NOMO-1 treated with dmso at 0.1 percent for 144 hours (cell line): ENCODE data around the gene PEBP1.

ENCODE experiments used
- DNase-seq: peaks from one replicate; lab custom pipeline; 2025; ENCODE audit not compliant: unreplicated experiment; lab: John Stamatoyannopoulos, UW

Gene PEBP1

DNA sequence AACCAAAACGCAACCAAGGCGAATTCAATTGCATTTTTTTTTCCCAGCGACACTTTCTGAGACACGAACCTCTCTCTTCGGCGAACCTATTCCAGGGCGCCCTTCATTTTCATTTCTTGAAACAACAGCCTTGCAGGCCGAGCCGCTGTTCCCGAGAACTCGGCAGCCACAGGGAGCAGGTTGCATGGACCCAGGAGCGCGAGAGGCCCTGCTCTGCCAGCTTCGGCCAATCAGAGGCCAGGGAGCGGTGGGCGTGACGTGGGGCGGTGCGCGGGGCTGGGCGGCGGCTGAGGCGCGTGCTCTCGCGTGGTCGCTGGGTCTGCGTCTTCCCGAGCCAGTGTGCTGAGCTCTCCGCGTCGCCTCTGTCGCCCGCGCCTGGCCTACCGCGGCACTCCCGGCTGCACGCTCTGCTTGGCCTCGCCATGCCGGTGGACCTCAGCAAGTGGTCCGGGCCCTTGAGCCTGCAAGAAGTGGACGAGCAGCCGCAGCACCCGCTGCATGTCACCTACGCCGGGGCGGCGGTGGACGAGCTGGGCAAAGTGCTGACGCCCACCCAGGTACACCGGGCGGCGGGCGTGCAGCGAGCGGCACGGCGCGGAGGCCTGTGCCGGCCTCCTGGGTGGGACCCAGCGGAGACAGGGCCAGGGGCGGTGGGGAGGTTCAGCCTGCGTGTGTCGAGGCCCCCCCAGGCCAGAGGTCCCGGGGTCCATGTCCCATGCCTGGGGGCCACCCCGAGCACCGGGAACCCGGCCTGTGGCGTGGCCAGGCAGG, at the start of gene PEBP1:
Gene PEBP1 (plus strand): TSS at position 337 of the 771 bp plus-strand sequence. CDS start 86 bp downstream, at position 423.
- peak; percentile 96 for DNase-seq

DNA sequence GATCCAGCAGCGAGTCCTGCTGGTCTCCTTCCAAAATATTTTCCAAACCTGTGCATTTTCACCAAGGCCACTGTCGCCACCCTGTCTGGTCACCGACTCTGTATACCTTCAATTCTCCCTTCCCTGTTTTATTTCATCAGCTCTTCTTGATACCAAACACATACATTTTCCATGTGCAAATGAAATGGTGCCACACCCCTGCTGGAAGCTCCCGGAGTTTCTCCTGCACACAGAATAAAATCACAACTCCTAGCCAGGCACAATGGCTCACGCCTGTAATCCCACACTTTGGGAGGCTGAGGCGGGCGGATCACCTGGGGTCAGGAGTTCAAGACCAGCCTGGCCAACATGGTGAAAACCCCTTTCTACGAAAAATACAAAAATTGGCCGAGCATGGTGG, 46.1 kb upstream of the PEBP1 start:
- no peak for DNase-seq

- no peak for DNase-seq
These were observed 41.9 kb upstream of the PEBP1 start for GRCh38 chr12:118094039-118094438.

GRCh38 chr12:118098401-118098800, 37.5 kb upstream of the PEBP1 start:
- DNase-seq: no peak

DNA sequence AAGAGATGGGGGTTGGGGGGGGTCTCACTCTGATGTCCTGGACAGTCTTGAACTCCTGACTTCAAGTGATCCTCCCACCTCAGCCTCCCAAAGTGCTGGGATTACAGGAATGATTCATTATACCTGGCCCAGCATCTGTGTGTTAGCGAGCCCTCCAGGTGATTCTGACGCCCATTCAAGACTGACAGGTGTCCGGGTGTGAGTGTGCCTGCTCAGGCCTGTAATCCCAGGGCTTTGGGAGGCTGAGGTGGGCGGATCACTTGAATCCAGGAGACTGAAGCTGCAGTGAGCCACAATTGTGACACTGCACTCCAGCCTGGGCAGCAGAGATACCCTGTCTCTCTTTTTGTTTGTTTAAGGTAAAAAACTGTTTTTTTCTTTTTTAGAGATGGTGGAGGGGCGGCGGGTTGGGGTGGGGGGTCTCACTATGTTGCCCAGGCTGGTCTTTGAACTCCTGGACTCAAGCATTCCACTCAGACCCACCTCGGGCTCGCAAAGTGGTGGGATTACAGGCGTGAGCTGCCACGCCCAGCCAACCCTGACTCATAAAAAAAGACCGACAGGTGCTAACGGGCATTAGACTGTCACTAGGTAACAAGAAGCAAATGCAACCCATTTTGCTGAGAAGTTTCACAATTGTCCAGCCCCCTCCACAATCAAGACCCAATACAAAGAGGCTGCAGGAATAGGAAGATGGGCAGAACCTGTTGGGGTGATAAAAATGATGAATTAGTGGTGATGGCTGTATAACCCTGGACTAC, 36.8 kb upstream of the PEBP1 start:
- DNase-seq: no peak

GRCh38 chr12:118101051-118101450, 34.9 kb upstream of the PEBP1 start:
- no peak for DNase-seq

DNA sequence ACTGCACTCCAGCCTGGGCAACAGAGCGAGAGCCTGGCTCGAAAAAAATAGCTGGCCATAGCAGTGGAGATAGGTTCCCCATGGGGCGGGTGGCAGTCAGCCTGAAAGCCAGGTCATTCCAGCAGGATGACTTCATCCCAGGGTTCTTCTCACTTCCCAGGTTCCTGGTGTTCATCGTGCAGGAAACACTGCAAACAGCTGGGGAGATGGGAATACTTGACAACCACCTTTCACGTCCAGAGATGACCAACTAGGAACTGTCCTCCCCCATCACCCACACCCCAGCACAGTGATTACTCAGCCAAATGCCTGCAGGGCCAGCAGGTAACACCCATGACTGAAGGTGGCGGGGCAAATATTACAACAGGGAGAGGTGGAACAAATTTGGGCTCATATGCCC, 33.9 kb upstream of the PEBP1 start:
- DNase-seq: no peak

- no peak for DNase-seq
These were observed 33.3 kb upstream of the PEBP1 start for GRCh38 chr12:118102609-118103008.

DNA sequence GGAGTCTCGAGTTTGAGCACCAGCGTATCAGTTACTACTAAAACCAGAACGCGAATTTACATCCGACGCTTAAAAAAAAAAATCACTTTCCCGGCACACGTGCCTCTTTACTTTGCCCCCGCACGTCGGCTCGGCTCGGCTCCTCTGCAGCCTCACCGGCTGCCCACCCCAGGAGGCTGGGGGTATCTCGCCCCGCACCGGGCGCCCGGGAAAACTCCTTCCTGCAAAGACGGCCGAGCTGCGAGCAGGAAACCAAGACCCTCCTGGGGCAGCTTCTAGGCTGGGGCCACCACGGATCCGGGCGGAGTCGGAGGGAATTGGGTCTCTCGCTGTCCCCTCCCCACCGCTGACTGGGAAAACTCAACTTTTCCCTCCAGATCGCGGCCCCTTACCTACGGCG, 32.7 kb upstream of the PEBP1 start:
- DNase-seq: no peak

DNA sequence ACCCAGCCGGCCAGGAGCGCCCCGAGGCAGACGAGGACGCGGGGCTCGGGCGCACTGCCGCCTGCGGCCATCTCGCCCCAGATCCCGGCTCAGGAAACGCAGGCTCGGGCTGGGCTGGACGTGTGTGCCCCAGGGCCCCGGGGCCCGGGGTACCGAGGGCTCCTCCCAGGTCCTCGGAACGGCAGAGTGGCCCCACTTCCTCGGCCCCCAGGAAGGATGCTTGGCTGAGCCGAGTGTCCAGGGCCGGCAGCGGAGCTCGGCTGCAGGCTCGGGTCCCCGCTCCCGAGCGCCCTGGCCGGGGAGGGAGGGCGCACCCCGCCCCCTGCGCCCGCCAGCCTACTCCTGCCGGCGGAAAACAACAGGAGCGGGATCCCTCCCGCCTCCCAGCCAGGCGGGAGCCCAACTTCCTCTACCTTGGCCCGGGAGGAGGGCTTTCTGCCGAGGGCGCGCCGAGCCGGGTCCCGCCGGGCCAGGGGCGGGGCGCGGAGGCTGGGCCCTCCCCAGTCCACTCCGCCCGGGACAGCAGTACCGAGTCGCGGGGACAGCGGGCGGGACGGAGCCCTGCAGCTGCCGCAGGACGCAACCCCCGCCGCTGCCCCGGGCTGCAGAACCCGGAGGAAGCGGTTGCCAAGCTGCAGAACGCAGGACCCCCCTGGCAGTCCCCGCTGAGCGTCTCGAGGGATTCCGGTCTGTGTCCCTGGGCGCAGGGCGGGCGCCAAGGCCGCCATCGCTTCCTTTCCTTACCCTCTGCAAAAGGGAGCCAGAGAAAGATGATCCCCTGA, 32.1 kb upstream of the PEBP1 start, which contains the start of gene VSIG10:
Gene VSIG10 (minus strand): TSS at position 411 of the 782 bp plus-strand sequence. CDS start 340 bp downstream, at position 71.
- DNase-seq: peak; percentile 6

DNA sequence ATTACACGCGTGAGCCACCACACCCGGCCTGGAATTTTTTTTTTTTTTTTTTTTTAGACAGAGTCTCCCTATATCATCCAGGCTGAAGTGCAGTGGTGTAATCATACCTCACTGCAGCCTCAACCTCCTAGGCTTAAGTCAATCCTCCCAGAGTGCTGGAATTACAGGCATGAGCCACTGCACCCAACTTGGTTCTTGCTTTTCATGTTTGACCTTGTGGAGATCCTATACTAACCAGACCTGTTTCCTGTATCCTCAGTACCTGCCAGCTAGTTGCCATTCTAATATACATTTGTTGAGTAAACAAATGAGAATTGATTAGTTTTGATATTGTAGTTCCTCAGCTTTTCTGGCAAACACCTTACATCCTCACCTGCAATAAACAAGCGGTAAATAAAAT, 28.9 kb upstream of the PEBP1 start:
- DNase-seq: no peak

- DNase-seq: no peak
These were observed 28.2 kb upstream of the PEBP1 start for GRCh38 chr12:118107694-118108093.

DNA sequence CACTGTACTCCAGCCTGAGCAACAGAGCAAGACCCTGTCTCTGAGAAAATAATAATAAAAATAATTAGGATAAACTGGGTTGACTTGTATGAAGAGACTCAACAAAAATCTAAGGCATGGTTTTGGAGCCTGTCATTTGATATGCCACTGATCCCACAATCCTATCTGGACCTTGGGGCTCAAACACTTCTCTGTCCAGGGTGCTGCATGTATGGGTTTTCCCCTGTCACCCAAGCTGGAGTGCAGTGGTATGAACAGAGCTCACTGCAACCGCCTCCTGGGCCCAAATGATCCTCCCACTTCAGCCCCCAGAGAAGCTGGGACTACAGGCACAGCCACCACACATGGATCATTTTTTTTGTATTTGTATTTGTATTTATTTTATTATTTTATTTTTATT, 26.8 kb upstream of the PEBP1 start:
- no peak for DNase-seq

- no peak for DNase-seq
These were observed 16.5 kb upstream of the PEBP1 start for GRCh38 chr12:118119449-118119879.

DNA sequence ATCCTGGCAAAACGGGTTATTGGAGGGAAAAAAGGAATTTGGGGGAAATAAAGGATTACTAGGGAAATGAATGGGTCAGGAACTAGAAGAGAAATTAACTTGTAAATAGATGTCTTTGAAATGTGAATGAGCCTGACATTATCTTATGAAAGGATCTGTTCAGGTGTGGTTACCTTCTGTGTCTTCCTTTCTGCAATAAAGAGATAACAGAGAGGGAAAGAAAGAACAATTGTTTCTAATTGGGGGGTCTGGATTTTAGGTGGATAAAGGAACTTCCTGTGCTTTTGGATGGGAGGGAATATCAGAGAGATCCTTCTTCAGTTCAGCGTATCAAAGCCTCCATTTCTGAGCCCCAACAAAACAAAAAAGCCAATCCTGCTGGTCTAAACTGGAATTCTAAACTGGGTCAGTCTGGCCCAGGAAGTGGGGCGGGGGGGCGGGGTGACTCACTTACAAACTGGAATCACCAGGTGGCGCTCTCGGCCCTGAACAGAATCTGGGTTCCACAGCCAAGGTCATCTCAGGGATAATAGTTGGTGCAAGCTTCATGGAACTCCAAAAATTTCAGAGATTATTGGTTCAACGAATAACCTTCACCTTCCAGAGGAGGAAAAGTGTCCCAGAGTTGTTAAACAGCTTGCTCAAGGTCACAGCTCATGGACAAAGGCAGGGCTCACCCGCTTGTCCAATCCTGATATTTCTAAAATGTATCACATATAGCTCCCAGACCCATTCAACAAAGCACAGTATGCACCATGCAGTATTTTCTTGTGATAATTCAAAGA, 15.2 kb upstream of the PEBP1 start:
- peak; percentile 22 for DNase-seq

DNA sequence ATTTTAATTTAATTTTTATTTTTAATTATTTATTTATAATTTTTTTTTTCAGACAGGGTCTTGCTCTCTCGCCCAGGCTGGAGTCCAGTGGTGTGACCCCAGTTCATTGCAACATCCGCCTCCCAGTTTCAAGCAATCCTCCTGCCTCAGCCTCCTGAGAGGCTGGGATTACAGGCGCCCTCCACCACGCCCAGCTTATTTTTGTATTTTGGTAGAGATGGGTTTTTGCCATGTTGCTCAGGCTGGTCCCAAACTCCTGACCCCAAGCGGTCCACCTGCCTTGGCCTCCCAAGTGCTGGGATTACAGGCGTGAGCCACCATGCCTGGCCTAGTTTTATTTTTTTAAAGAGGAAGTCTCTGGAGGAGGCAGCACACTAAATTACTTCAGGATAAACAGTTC, 13.7 kb upstream of the PEBP1 start:
- no peak for DNase-seq

GRCh38 chr12:118124333-118124874, 11.5 kb upstream of the PEBP1 start:
- no peak for DNase-seq

GRCh38 chr12:118125743-118126118, 10.2 kb upstream of the PEBP1 start:
- DNase-seq: no peak

DNA sequence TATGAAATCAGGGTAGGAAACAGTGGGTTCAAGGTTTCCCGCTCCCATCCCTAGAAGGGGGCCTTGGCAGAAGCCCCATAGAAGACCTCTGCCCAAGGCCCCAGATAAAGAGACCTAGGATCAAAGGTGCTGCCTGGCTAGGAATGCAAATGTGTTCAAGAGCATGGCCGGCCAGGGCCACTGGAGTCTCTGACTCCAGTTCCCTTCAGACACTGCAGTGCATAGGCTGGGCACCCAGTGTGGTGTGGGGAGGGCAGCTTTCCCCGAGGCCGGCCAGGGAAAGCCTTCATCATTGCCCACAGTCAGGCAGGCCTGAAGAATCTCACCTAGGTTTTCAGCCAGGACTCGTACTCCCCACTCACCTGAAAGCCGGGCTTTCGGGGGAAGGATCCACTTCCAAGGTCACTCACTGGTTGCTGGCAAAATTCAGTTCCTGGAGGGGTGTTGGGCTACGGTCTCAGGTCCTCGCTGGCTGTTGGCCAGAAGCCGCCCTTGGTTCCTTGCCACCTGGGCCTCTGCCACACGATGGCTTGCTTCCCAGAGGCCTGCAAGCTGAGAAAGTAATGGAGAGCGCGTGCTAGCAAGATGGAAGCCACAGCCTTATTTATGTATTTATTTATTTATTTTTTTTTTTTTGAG, 9.7 kb upstream of the PEBP1 start:
- DNase-seq: no peak

DNA sequence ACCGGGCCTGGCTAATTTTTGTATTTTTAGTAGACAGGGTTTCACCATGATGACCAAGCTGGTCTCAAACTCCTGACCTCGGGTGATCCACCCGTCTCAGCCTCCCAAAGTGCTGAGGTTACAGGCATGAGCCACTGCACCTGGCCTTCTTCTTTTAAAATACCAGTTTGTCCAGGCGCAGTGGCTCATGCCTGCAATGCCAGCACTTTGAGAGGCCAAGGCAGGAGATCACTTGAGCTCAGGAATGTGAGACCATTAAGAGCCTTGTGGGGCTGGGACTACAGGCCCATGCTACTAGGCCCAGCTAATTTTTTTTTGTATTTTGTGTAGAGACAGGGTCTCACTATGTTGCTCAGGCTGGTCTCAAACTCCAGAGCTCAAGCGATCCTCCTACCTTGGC, 8.1 kb upstream of the PEBP1 start:
- no peak for DNase-seq
